ELR (cell line): ENCODE results near the gene DUS1L.

Source experiments
- DNase-seq: peaks from one replicate; pipeline ENCODE4 v3.0.0-alpha.2; 2015; ENCODE audit warnings: low read depth

The DUS1L gene

GRCh38 chr17:82087961-82088837 lies 22.6 kb upstream of the DUS1L start:
- no peak for DNase-seq

DNA sequence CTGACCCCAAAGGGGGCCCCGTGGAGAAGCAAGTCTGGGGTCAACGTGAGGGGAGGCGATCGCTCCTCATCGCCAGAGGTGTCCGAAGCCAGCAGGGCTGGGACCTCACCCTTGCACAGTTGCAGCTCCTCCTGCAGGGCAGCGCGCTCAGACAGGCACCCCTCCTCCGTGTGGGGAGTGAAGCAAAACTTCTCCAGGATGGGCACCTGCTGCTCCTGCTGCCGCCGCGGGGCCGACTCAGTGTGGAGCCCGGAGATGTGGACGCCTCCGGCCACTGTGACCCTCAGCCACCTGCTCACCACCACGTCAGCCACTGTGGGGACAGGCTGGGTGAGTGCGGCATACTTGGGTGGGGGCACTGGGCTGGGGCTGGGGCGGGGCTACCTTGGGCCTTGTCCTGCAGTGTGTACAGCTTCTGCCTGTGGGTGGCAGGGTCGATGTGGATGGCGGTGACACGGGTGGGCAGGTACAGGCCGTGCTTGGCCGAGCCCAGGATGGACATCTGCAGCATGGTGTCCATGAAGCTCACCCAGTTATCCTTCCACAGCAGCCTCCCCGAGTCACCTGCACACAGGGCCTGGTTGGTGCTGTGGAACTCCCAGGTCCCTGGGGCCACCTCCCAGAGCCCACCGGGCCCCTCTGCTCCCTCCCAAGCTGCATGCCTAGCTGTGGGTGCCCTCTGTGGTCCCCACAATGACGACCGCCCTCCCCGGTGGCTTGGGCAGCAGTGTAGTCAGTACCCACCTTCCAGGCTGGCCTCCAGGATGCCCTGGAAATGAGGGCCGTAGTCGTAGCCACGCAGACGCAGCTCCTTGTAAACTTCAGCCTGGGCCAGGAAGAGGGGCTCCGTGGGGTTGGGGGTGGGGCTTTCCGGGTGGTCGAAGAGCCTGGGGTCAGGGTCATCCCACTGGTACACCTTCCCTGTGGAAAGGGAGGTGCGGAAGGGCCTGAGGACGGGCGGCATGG lies 21.6 kb upstream of the DUS1L start:
- no peak for DNase-seq

DNA sequence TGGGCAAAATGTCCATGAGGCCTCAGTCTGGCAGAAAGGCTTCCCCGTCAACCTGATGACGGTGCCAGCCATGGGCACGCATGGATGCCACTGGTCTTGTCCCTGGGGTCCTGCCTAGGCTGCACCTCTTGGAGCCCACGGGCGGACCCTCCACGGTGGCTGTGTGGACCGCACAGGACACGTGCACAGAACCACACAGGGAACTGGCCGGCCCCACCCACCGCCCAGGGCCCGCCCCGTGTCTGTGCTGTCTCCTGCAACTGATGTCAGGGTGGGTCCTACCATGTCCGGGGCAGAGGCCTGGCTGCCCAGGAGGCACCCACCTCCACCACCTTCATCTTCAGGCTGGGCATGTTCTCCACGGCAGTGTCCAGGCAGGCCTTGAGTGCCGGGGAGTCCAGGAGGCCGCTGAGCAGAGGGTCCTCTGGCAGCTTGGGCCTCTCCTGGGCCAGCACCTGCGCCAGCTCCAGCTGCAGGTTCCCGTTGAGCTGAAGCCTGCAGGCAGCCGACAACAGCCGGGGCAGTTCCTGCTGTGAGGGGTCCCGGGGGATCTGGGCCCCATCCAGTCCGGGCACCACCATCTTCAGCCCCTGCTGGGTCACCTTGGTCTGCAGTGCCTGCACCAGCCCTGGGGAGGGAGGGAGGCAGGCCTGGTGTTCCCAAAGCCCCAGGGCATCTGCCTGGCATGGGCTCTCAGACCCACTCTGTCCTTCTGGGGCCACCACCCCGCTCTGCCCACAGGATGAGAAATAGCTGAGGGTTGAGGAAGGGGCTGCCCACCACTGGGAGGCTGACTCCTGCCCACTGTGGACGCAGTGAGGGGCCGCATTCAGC lies 20.5 kb upstream of the DUS1L start:
- DNase-seq = no peak

DNA sequence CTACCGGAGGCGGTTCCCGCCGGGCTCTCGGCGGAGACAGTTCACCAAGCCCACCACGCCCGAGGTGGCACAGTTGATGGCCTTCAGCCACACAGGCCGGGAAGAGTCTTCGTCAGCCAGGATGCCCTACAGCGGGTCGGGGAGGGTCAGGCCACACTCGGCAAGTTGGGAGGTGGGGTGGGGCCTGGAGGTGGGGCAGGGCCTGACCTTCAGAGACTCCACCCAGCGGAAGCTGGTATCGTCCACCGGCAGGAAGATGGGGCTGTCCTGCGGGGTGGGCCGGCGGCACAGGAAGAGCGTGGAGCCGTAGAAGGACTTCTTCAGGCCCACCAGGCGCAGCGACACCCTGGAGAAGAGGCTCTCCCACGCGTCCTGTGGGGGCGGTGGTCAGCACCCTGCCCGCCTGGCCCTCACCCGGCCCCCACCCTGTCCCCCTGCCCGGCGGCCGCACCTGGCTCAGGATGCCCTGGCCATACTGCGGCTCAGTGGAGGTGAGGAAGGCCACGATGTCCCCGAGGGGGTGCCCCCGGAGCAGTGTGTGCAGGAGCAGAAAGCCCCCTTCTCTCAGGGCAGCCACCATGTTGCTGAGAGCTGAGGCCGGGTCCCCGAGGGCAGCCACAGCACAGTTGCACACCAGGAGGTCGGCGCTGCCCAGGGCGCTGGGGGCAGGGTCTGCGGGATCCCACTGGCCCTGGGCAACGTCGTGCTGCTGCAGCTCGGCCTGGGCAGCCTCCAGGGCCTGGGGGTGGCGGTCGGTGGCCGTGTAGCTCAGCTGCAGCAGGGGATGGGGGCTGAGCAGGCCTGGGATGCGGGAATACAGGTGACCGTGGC lies 19.6 kb upstream of the DUS1L start:
- DNase-seq = no peak

- no peak for DNase-seq
These were observed 18.9 kb upstream of the DUS1L start for GRCh38 chr17:82084373-82085030.

GRCh38 chr17:82083533-82084359 lies 18.1 kb upstream of the DUS1L start:
- no peak for DNase-seq

DNA sequence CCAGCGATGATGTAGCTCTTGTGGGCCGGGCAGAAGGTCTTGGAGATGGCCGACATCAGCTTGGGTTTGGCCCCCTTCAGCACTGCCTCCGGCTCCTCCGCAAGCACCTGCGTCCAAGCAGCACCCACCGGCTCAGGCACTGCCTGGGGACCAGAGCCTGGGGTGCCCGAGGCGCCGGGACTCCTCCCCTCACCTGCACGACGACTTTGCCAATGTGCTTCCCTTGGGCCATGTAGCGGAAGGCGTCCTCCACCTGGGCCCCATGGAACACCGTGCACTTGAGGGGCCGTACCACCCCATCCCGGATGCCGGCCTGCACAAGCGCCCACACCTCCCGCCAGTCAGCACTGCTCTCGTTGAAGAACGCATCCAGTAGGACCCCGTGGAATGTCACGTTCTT lies 17.4 kb upstream of the DUS1L start:
- no peak for DNase-seq

DNA sequence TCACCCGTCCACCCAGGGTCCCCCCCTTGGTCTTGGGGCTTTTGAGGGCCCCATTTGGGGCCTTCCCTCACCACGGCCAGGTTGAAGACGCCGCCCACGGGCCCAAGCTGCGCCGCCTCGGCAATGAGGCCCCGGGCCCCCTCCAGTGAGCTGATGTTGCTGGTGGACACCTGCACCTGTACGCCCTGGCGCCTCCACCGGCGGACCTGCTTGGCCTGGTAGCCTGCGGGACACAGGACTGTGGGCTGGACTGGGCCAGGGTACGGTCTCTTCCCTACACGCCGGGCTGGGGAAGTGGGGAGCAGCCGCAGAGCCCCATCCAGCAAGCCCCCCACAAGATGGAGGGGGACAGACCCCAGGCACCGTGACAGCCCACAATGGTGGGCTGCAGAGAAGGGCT lies 16.9 kb upstream of the DUS1L start:
- no peak for DNase-seq

- DNase-seq = no peak
These were observed 16.4 kb upstream of the DUS1L start for GRCh38 chr17:82081966-82082365.

- no peak for DNase-seq
These were observed 15.9 kb upstream of the DUS1L start for GRCh38 chr17:82081546-82081945.

GRCh38 chr17:82080789-82081464 lies 15.3 kb upstream of the DUS1L start:
- DNase-seq = no peak

- no peak for DNase-seq
These were observed 14.6 kb upstream of the DUS1L start for GRCh38 chr17:82080048-82080788.

DNA sequence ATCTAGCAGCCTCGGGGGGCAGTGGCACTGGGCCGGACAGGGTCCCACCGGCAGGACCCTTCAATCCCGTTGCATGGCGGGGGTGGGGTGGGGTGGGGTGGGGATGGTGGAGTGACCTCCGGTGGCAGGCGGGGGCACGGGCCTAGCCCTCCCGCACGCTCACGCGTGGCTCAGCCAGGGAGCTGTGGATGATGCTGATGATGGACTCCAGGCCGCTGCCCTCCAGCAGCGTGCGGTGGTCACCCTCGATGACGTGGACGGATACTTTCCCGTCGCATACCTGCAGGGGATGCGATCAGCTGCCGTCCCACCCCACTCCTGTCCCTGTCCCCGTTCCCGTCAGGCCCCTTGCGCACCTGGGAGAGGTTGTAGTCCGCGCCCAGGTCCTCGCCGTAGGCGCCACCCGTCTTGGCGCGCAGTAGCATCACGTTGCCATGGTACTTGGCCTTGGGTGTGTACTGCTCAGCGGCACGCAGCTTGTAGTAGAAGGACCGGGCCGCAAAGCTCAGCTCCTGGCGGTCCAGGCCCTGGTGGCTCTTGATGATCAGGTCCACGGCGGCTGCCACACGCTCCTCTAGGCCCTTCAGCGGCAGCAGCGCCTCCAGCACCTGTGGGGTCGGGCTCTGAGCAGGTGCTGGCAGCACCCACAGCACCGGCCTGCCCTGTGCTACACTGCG lies 13.5 kb upstream of the DUS1L start:
- no peak for DNase-seq

DNA sequence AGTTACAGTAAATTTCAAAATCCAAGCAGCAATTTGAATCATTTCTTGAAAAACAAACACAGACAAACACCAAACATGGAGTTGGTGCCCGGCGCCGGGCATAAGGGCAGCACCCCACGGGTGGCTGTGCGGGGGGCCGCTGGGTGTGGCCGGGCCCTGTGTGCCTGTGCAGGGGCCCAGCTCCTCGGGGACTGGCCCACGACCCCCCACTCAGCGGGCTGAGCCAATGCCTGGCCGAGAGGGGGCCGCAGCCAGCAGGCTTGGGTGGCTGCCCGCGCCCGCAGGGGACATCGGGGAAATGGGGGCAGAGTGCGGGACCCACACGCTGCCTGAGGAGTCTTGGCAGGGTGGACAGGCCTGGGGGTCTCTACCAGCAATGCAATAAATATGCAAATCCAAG lies 12.8 kb upstream of the DUS1L start:
- DNase-seq = no peak

- DNase-seq = no peak
These were observed 12.2 kb upstream of the DUS1L start for GRCh38 chr17:82077617-82078358.

DNA sequence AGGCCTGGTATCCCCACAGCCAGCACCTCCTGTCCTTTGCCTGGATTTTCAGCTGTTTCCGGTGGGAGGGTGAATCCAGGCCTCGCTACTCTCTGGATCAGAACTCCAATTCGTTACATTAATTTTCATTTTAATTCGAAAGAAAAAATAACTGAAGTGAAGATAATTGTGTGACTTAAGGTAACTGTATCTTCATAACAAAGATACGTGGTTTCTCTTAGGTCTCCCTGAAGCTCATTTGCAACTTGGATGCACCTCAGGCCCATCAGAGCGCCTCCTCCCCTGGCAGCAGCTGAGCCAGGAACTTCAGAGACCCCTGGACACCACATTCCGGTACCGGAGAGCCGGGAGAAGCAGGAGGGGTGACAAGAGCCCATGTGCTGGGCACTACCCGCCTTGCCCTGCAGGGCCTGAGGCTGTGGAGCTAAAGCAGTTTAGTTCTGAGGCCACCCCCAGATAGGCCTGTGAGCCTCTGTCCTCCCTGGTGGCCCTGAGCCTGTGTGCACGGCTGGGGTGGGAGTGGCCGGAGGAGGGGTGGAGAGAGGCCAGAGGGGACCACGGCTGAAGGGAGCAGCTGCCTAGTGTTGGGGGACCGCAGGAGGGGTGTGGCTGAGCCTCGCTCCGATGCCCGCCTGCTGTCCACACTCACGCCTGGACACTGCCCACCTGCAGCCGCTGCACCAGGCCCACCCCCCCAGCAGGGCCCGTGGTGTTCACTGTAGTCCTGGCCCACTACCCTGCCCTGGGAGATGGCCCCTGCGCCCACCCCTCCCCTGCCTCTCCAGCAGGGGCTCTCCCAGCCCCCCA lies 11.4 kb upstream of the DUS1L start:
- no peak for DNase-seq
